Mesenchymal stem cell (in vitro differentiated cells and primary cell): ENCODE measurements around the gene RBM15B.

Experiments used
- DNase-seq: peaks from one replicate; pipeline ENCODE4 v3.0.0-alpha.2; 2013
- H2AFZ ChIP-seq: one replicate; pipeline ENCODE4 v1.6.1; 2013; ENCODE audit warnings: low read depth, mild to moderate bottlenecking, control low read depth, inconsistent platforms, low read length, moderate library complexity
- H2AK5ac ChIP-seq: 2 replicates; pipeline ENCODE4 v1.6.1; 2013; ENCODE audit warnings: low read length, moderate library complexity, mild to moderate bottlenecking, inconsistent platforms; ENCODE audit not compliant: severe bottlenecking
- H2BK120ac ChIP-seq: one replicate; pipeline ENCODE4 v1.6.1; 2013; ENCODE audit warnings: low read depth, mild to moderate bottlenecking, inconsistent platforms, low read length, moderate library complexity
- H2BK12ac ChIP-seq, 2 experiments: one replicate each; pipeline ENCODE4 v1.6.1; 2013; ENCODE audit warnings: inconsistent platforms in 2 of 2, low read length in 2 of 2, mild to moderate bottlenecking in 2 of 2, moderate library complexity in 2 of 2, control low read depth in 1 of 2
- H2BK15ac ChIP-seq: one replicate; pipeline ENCODE4 v1.6.1; 2013; ENCODE audit warnings: mild to moderate bottlenecking, low read depth, inconsistent platforms; ENCODE audit not compliant: poor library complexity, severe bottlenecking
- H2BK5ac ChIP-seq: 2 replicates; pipeline ENCODE4 v1.6.1; 2013; ENCODE audit warnings: low read depth, mild to moderate bottlenecking, low read length, control low read depth, inconsistent platforms; ENCODE audit not compliant: poor library complexity, severe bottlenecking
- H3K14ac ChIP-seq, 2 experiments: one replicate each; pipeline ENCODE4 v1.6.1; 2013; ENCODE audit warnings: inconsistent platforms in 2 of 2, low read length in 2 of 2, control low read depth in 1 of 2, mild to moderate bottlenecking in 1 of 2, moderate library complexity in 1 of 2
- H3K18ac ChIP-seq, 2 experiments: one replicate each; pipeline ENCODE4 v1.6.1; 2013; ENCODE audit warnings: inconsistent platforms in 2 of 2, low read length in 2 of 2, control low read depth in 1 of 2, low read depth in 1 of 2, mild to moderate bottlenecking in 1 of 2
- H3K23ac ChIP-seq, 2 experiments: one replicate each; pipeline ENCODE4 v1.6.1; 2013; ENCODE audit warnings: inconsistent platforms in 2 of 2, low read length in 2 of 2, mild to moderate bottlenecking in 2 of 2, moderate library complexity in 2 of 2, control low read depth in 1 of 2
- H3K27ac ChIP-seq: 2 replicates; pipeline ENCODE4 v1.5.1; 2013; ENCODE audit warnings: mild to moderate bottlenecking, moderate library complexity, low read length, control low read depth, inconsistent platforms; ENCODE audit not compliant: poor library complexity, severe bottlenecking
- H3K27me3 ChIP-seq, 2 experiments: 2 replicates each; pipeline versions ENCODE4 v1.6.1 to v1.7.0; 2013; ENCODE audit warnings: low read length in 2 of 2, mild to moderate bottlenecking in 2 of 2, moderate library complexity in 2 of 2, control low read depth in 1 of 2, inconsistent platforms in 1 of 2; ENCODE audit not compliant: control insufficient read depth in 1 of 2, insufficient read depth in 1 of 2
- H3K36me3 ChIP-seq, 2 experiments: 2 replicates each; pipeline versions ENCODE4 v1.6.1 to v1.7.0; 2013; ENCODE audit warnings: low read length in 2 of 2, control low read depth in 1 of 2, inconsistent platforms in 1 of 2, low read depth in 1 of 2, mild to moderate bottlenecking in 1 of 2; ENCODE audit not compliant: insufficient read depth in 2 of 2, control insufficient read depth in 1 of 2
- H3K4ac ChIP-seq, 2 experiments: one replicate each; pipeline ENCODE4 v1.6.1; 2013; ENCODE audit warnings: inconsistent platforms in 2 of 2, low read length in 2 of 2, mild to moderate bottlenecking in 2 of 2, moderate library complexity in 2 of 2, control low read depth in 1 of 2, low read depth in 1 of 2
- H3K4me1 ChIP-seq: 2 replicates; pipeline ENCODE4 v1.6.1; 2013; ENCODE audit warnings: low read depth, low read length, control low read depth; ENCODE audit not compliant: control insufficient read depth, insufficient read depth
- H3K4me2 ChIP-seq: 2 replicates; pipeline ENCODE4 v1.6.1; 2013; ENCODE audit warnings: low read length, mild to moderate bottlenecking, inconsistent platforms; ENCODE audit not compliant: poor library complexity, severe bottlenecking
- H3K4me3 ChIP-seq, 2 experiments: 2 replicates each; pipeline versions ENCODE4 v1.5.1 to v1.7.0; 2013; ENCODE audit warnings: low read length in 2 of 2, mild to moderate bottlenecking in 2 of 2, control low read depth in 1 of 2, low read depth in 1 of 2; ENCODE audit not compliant: insufficient read depth in 1 of 2
- H3K79me1 ChIP-seq: replicated peaks from 2 replicates; pipeline ENCODE4 v1.6.1; 2013; ENCODE audit warnings: mild to moderate bottlenecking, control low read depth, low read length, inconsistent platforms; ENCODE audit not compliant: poor library complexity, severe bottlenecking
- H3K9ac ChIP-seq: 2 replicates; pipeline ENCODE4 v1.7.0; 2013; ENCODE audit warnings: mild to moderate bottlenecking, low read length, moderate library complexity
- H3K9me3 ChIP-seq: 2 replicates; pipeline ENCODE4 v1.7.0; 2013; ENCODE audit warnings: mild to moderate bottlenecking, low read length; ENCODE audit not compliant: control insufficient read depth
- H4K8ac ChIP-seq: one replicate; pipeline ENCODE4 v1.6.1; 2013; ENCODE audit warnings: inconsistent platforms, mild to moderate bottlenecking, low read length, moderate library complexity
- H4K91ac ChIP-seq: one replicate; pipeline ENCODE4 v1.6.1; 2013; ENCODE audit warnings: mild to moderate bottlenecking, low read length, inconsistent platforms
- WGBS: methylation state at CpG from one replicate; pipeline ENCODE4 v1.1.7; 2013; ENCODE audit warnings: mixed read lengths; 5-methylcytosine and 5-hydroxymethylcytosine counted together

The RBM15B gene

GRCh38 chr3:51408813-51409212, 17.7 kb downstream of the RBM15B start:
- no peak overlapping the region for H3K27ac ChIP-seq
- H2BK12ac ChIP-seq: no peak overlapping the region
- H3K18ac ChIP-seq: no peak overlapping the region
- no peak overlapping the region for H3K23ac ChIP-seq
- peaks cover 15 to 69% of the 10 kb centered on the region in 2 experiments for H3K36me3 ChIP-seq
- H2BK5ac ChIP-seq: no peak overlapping the region
- H2AK5ac ChIP-seq: no peak overlapping the region
- peaks cover 23% of the 10 kb centered on the region for H3K79me1 ChIP-seq
- no peak overlapping the region for H3K4me2 ChIP-seq
- 72% methylated on average over 2 of the region's 2 CpGs for WGBS
- no peak overlapping the region for H3K4ac ChIP-seq
- DNase-seq: no peak
- H2BK15ac ChIP-seq: no peak overlapping the region
- no peak overlapping the region for H2AFZ ChIP-seq
- no peaks in the 10 kb centered on the region for H3K4me1 ChIP-seq
- H3K14ac ChIP-seq: no peak overlapping the region
- H4K91ac ChIP-seq: no peak overlapping the region
- H3K27me3 ChIP-seq: no peaks in the 10 kb centered on the region
- no peak overlapping the region for H4K8ac ChIP-seq
- no peak overlapping the region for H3K4me3 ChIP-seq
- no peaks in the 10 kb centered on the region for H3K9me3 ChIP-seq
- H3K9ac ChIP-seq: no peak overlapping the region
- no peak overlapping the region for H2BK120ac ChIP-seq

GRCh38 chr3:51422211-51422610, 31.1 kb downstream of the RBM15B start:
- no peak overlapping the region for H4K91ac ChIP-seq
- 100% methylated on average over 2 of the region's 3 CpGs for WGBS

GRCh38 chr3:51426921-51427320, 35.8 kb downstream of the RBM15B start:
- H2BK12ac ChIP-seq: no peak overlapping the region
- H2AFZ ChIP-seq: no peak overlapping the region
- no peak overlapping the region for H3K27ac ChIP-seq
- no peaks in the 10 kb centered on the region for H3K9me3 ChIP-seq
- H3K4me3 ChIP-seq: no peak overlapping the region
- H2BK15ac ChIP-seq: no peak overlapping the region
- H3K79me1 ChIP-seq: peaks cover 5% of the 10 kb centered on the region
- H2BK5ac ChIP-seq: no peak overlapping the region
- no peak for DNase-seq
- WGBS: 80% methylated on average over 1 of the region's 4 CpGs
- no peaks in the 10 kb centered on the region for H3K27me3 ChIP-seq
- H4K8ac ChIP-seq: no peak overlapping the region
- no peak overlapping the region for H3K4ac ChIP-seq
- H3K4me2 ChIP-seq: no peak overlapping the region
- no peak overlapping the region for H3K14ac ChIP-seq
- H3K9ac ChIP-seq: no peak overlapping the region
- no peak overlapping the region for H3K18ac ChIP-seq
- no peak overlapping the region for H3K23ac ChIP-seq
- no peak overlapping the region for H4K91ac ChIP-seq
- H2AK5ac ChIP-seq: no peak overlapping the region
- peaks cover 11 to 46% of the 10 kb centered on the region in 2 experiments for H3K36me3 ChIP-seq
- H2BK120ac ChIP-seq: no peak overlapping the region
- no peaks in the 10 kb centered on the region for H3K4me1 ChIP-seq

More at GRCh38 chr3:51422211-51422610, 31.1 kb downstream of the RBM15B start:
- Histone ChIP-seq H3K4me2 (no peak overlapping the region), H4K8ac (no peak overlapping the region), H2AFZ (no peak overlapping the region), H3K27me3 (no peaks in the 10 kb centered on the region), H3K18ac (no peak overlapping the region), H3K4me3 (no peak overlapping the region), H2BK120ac (no peak overlapping the region), H2BK5ac (no peak overlapping the region), H3K36me3 (peaks cover 22 to 54% of the 10 kb centered on the region in 2 experiments), H2AK5ac (no peak overlapping the region), H3K9me3 (no peaks in the 10 kb centered on the region), H3K79me1 (peaks cover 8% of the 10 kb centered on the region), H3K23ac (no peak overlapping the region), H3K4me1 (no peaks in the 10 kb centered on the region), H3K4ac (no peak overlapping the region), H3K27ac (no peak overlapping the region), H3K9ac (no peak overlapping the region), H2BK15ac (no peak overlapping the region), H3K14ac (no peak overlapping the region), H2BK12ac (no peak overlapping the region)
- no peak for DNase-seq

GRCh38 chr3:51429138-51429537, 38.1 kb downstream of the RBM15B start:
- Histone ChIP-seq H2BK5ac (no peak overlapping the region), H3K14ac (no peak overlapping the region), H4K8ac (no peak overlapping the region), H3K23ac (no peak overlapping the region), H3K9ac (no peak overlapping the region), H3K4me3 (no peak overlapping the region), H2BK12ac (no peak overlapping the region), H3K27me3 (no peaks in the 10 kb centered on the region), H3K4ac (no peak overlapping the region), H3K4me2 (no peak overlapping the region), H3K9me3 (no peaks in the 10 kb centered on the region), H3K79me1 (peaks cover 10% of the 10 kb centered on the region), H3K27ac (no peak overlapping the region), H3K18ac (no peak overlapping the region), H3K4me1 (no peaks in the 10 kb centered on the region), H4K91ac (no peak overlapping the region), H2AK5ac (no peak overlapping the region), H2BK15ac (no peak overlapping the region), H2AFZ (no peak overlapping the region), H2BK120ac (no peak overlapping the region), H3K36me3 (peaks cover 19 to 45% of the 10 kb centered on the region in 2 experiments)
- DNase-seq: no peak
- 100% methylated on average over 1 of the region's 3 CpGs for WGBS
